ENCODE data around the gene ATG7.

The ATG7 gene

GRCh38 chr3:11602239-11602840, 330.1 kb downstream of the ATG7 start:
- no peak for DNase-seq

GRCh38 chr3:11602886-11603527, 330.8 kb downstream of the ATG7 start:
- no peak for DNase-seq

- no peak for DNase-seq
Observed at GRCh38 chr3:11603628-11604027, 331.4 kb downstream of the ATG7 start.

DNA sequence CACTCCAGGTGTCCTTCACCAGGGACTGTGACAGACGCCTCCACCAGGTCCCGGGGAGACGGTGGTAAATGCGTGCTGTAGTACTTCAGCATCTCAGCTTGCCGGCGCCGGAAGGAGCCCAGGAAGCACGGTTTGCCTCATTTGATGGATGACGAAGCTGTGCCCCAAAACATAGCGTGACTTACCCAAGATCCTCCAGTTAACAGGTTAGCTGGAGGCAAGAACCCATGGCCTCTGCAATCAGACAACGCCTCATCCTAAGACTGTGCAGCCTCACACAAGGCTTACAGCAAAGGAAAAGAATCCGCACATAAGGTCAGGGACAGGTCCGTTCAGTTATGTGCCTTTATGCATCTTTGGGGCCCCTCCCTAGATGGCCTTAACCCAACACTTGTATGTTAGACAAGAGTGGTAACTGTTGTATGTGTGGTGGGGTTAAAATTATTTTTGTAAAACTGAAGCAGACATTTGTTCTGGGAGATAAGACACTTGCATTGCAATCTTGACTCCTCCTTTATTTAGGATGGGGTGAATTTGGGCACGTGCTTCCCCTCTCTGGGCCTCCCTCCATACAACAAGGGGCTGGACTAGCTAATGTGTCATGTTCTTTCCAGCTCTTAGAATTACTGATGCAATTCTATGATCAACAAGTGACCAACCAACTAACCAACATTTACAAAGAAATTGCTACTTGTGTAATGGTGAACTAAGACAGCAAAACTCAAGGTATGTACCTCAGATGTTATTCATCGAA, 332.1 kb downstream of the ATG7 start:
- DNase-seq, result no peak

GRCh38 chr3:11605398-11605797, 333.2 kb downstream of the ATG7 start:
- DNase-seq, result no peak

DNA sequence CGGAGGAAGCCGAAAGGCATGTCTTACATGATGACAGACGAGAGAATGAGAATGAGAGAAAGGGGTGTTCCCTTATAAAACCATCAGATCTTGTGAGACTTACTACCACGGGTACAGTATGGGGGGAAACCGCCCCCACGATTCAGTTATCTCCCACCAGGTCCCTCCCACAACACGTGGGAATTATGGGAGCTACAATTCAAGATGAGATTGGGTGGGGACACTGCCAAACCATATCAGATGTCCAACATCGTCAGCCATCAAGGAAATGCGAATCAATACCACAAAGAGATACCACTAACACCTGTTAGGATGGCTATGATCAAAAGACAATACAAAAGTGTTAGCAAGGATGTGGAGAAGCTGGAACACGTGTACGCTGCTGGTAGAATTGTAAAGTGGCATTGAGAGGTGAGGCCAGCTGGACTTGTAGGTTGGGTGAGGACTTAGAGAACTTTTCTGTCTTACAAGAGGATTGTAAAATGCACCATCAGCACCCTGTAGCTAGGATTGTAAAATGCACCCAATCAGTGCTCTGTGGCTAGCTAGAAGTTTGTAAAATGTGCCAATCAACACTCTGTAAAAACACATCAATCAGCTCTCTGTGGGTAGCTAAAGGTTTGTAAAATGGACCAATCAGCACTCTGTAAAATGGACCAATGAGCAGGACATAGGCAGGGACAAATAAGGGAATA, 334.0 kb downstream of the ATG7 start:
- DNase-seq, result no peak

GRCh38 chr3:11606865-11607440, 334.8 kb downstream of the ATG7 start:
- no peak for DNase-seq

Measured in NCI-H510A (cell line).